Aorta (tissue), 5 donors: ENCODE data around the gene MYOD1. TPM values are rescaled to one million over a fixed set of nuclear protein-coding genes. Genes with fewer than 3 reads are reported as not detected.

Experiments
- ATAC-seq: fragments of 200-7000 bp; cut with Tn5 transposase; one replicate; pipeline ENCODE4 v1.9.1; 2022; ENCODE audit warnings: moderate library complexity; ENCODE audit not compliant: low FRiP score
- DNase-seq, 2 donors: peaks; one replicate each; pipeline ENCODE4 v3.0.0-alpha.2; 2020
- H3K27ac ChIP-seq, 2 donors: one replicate each; pipeline ENCODE4 v1.5.1; 2013; ENCODE audit warnings: low read length in 2 of 2, mild to moderate bottlenecking in 2 of 2, moderate library complexity in 2 of 2, control low read depth in 1 of 2, inconsistent platforms in 1 of 2, low read depth in 1 of 2
- H3K27me3 ChIP-seq, 2 donors: one replicate each; pipeline ENCODE4 v1.6.1; 2013; ENCODE audit warnings: control low read depth in 1 of 2, low read length in 1 of 2, mild to moderate bottlenecking in 1 of 2, moderate library complexity in 1 of 2; ENCODE audit not compliant: insufficient read depth in 2 of 2, control insufficient read depth in 1 of 2
- H3K36me3 ChIP-seq, 2 donors: one replicate each; pipeline ENCODE4 v1.6.1; 2013; ENCODE audit warnings: control low read depth in 1 of 2, low read length in 1 of 2, mild to moderate bottlenecking in 1 of 2; ENCODE audit not compliant: insufficient read depth in 2 of 2, control insufficient read depth in 1 of 2
- H3K4me1 ChIP-seq, 2 donors: one replicate each; pipeline ENCODE4 v1.6.1; 2013; ENCODE audit warnings: low read length in 2 of 2, control low read depth in 1 of 2, mild to moderate bottlenecking in 1 of 2, moderate library complexity in 1 of 2; ENCODE audit not compliant: insufficient read depth in 2 of 2, control insufficient read depth in 1 of 2
- H3K4me3 ChIP-seq, 2 donors: one replicate each; pipeline ENCODE4 v1.5.1; 2013; ENCODE audit warnings: low read length in 2 of 2, control low read depth in 1 of 2, mild to moderate bottlenecking in 1 of 2
- H3K9me3 ChIP-seq: one replicate; pipeline ENCODE4 v1.6.1; 2013; ENCODE audit warnings: mild to moderate bottlenecking, low read length; ENCODE audit not compliant: control insufficient read depth
- WGBS, 2 donors: extraction: QIAGEN DNeasy Blood & Tissue Kit; methylation state at CpG; one replicate each; pipeline ENCODE4 v1.1.7; 2013; 5-methylcytosine and 5-hydroxymethylcytosine counted together
- intact Hi-C, 2 donors: fragments of 100-400 bp; cut with DNase I; formaldehyde crosslinking; loops; one replicate each; pipeline versions ENCODE4 v1.14.2 to v1.15.0; 2022
- polyA plus RNA-seq, 2 donors: library from polyadenylated mRNA; stranded (reverse); fragments of 200-250 nt; gene quantifications; one replicate each; pipeline ENCODE4 v1.2.3, GENCODE V29; 2013
- total RNA-seq, 2 donors: library from RNA; stranded (reverse); fragmentation: NEBNext Ultra II Directional; extraction: Animal tissue kit (Norgen Biotek cat#: 25700); gene quantifications; one replicate each; pipeline ENCODE4 v1.2.1, GENCODE V29; 2021
- donor health status: healthy with polysubstance abuse.
- donor health status: Bipolar disorder and iron deficiency.
- donor health status: DM: no; HTN: no; CAD: no.
- donor health status: DM: no; HTN: no; CAD: no.
- donor health status: DM: yes; HTN: yes; CAD: no.

MYOD1 gene
- total and polyA plus RNA-seq, 4 donors = not detected

DNA sequence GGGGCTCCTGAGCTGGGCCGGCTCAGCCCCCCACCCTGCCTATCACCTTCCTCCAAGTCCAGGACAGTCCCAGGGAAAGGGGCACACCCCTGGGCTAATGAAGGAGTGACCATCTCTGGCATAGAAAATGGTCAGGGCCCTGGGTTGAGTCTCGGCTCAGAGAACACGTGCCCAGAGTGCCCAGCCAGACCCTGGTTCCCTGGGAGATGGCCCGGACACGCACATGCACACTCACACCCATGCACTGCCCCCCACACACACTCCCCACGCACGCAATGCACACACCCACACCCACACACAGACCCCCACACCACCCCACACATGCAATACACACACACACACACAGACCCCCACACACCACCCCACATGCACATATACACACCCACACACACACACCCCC, 43.9 kb downstream of the MYOD1 start:
- no peaks in the 10 kb centered on the region for H3K4me1 ChIP-seq
- ATAC-seq = no peak
- H3K27me3 ChIP-seq = no peaks in the 10 kb centered on the region
- intact Hi-C loops = loop anchor here in 1 of 2 donors (10.0 kb wide), 1 partner anchor 212 kb away; no protein-coding TSS in a partner anchor
- no peak overlapping the region for H3K4me3 ChIP-seq
- no peaks in the 10 kb centered on the region for H3K36me3 ChIP-seq
- no peak overlapping the region for H3K27ac ChIP-seq
- WGBS, 2 donors = 83 to 85% methylated on average over 7 of the region's 7 CpGs
- no peaks in the 10 kb centered on the region for H3K9me3 ChIP-seq
- DNase-seq = no peak

DNA sequence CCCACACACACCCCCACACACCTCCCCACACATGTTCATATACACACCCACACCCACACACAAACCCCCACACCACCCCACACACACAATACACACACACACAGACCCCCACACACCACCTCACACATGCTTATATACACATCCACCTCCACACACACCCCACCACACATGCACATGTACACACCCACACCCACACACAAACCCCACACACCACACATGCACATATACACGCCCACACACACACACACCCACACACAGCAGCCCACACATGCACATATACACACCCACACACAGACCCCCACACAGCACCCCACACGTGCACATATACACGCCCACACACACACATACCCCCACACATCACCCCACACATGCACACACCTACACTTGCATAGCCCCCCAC, 44.3 kb downstream of the MYOD1 start:
- ATAC-seq (no peak), DNase-seq (no peak)
- Histone ChIP-seq H3K4me3 (no peak overlapping the region), H3K9me3 (no peaks in the 10 kb centered on the region), H3K27ac (no peak overlapping the region), H3K4me1 (no peaks in the 10 kb centered on the region), H3K27me3 (no peaks in the 10 kb centered on the region), H3K36me3 (no peaks in the 10 kb centered on the region)
- intact Hi-C loops = loop anchor here in 1 of 2 donors (10.0 kb wide), 1 partner anchor 211 kb away; no protein-coding TSS in a partner anchor
- WGBS, 2 donors = 60 to 62% methylated on average over 3 of the region's 3 CpGs

DNA sequence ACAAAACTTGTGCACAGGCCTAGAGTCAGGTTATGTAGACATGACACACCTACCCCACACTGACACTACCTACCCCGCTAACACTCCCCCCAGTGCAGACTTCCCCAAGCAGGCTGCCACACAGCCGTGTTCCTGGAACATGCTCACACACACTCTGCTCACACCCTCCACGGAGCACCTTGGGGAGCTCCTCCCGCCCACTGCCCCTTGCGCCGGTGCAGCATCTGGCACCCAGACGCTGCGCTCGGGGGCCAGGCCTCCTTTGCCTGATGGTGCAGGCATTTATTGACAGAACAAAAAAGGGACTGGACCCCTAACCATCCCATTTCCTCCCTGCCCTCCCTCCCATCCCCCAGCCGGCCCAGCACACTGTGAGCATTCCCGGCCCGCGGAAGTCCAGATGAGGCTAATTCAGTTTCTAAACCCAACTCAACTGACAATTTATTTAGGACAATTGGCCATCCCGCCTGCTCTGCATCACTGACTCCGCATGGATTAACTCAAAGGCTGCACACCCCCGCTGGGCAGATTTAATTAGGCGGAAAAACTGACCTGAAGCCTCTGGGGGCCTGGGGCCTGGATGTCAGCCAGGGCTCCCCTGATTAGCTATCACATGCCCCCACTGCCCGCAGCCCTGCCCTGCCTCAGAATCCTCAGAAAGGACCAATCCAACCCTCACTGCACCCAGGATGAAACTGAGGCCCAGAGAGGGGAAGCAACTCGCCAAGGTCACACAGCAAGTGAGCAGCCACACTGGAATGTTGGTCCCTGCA, 45.3 kb downstream of the MYOD1 start:
- no peak overlapping the region for H3K4me3 ChIP-seq
- no peak for ATAC-seq
- H3K9me3 ChIP-seq = no peaks in the 10 kb centered on the region
- H3K4me1 ChIP-seq = no peaks in the 10 kb centered on the region
- intact Hi-C loops = loop anchor here in 1 of 2 donors (10.0 kb wide), 1 partner anchor 210 kb away; no protein-coding TSS in a partner anchor
- H3K27me3 ChIP-seq = no peaks in the 10 kb centered on the region
- DNase-seq = no peak
- no peaks in the 10 kb centered on the region for H3K36me3 ChIP-seq
- no peak overlapping the region for H3K27ac ChIP-seq
- 70 to 72% methylated on average over 19 of the region's 19 CpGs for WGBS, 2 donors

DNA sequence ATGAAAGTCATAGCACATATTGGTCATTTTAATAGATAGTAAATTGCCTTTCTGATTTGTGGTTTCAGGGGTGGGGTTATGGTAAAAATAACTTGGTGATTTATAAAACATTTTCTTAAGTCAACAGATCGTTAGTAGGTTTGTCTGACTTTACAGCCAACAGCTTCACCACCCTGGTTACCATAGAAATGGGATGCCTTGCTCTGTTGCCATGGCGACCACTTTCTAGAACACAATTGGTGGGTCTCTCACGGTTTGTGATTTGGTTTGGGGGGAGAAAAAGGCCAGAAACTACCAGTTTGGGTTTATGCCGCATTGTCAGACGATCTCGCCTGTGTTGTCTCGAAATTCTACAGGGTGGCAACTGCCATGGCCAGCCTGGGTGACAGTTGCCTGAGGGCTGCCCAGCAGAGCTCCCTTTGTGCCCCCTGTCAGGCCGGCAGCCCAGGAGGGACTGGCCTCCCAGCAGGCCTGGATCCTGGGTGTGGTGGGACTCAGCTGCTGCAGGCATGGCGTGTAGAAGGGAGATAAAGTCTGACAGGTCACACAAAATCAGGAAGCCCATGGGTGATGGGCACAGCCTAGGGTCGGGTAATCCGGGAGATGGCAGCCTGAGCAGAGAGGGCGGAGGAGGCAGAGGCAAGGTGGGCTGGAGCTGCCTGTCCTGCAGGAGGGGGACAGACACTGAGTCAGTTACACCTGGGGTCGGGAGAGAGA, 46.1 kb downstream of the MYOD1 start:
- WGBS, 2 donors = 84 to 87% methylated on average over 13 of the region's 13 CpGs
- H3K27ac ChIP-seq = no peak overlapping the region
- no peak overlapping the region for H3K4me3 ChIP-seq
- H3K27me3 ChIP-seq = no peaks in the 10 kb centered on the region
- H3K9me3 ChIP-seq = no peaks in the 10 kb centered on the region
- DNase-seq = peak in 1 of 2 donors; percentile 41
- H3K4me1 ChIP-seq = no peaks in the 10 kb centered on the region
- H3K36me3 ChIP-seq = no peaks in the 10 kb centered on the region
- intact Hi-C loops = loop anchor here in 1 of 2 donors (10.0 kb wide), 1 partner anchor 209 kb away; no protein-coding TSS in a partner anchor
- ATAC-seq = no peak

GRCh38 chr11:17766073-17766359, 46.6 kb downstream of the MYOD1 start:
- no peak overlapping the region for H3K4me3 ChIP-seq
- peak in 1 of 2 donors; percentile 34 for DNase-seq
- no peaks in the 10 kb centered on the region for H3K9me3 ChIP-seq
- no peaks in the 10 kb centered on the region for H3K4me1 ChIP-seq
- 92 to 94% methylated on average over 8 of the region's 8 CpGs for WGBS, 2 donors
- ATAC-seq = no peak
- intact Hi-C loops = loop anchor here in 1 of 2 donors (10.0 kb wide), 1 partner anchor 209 kb away; no protein-coding TSS in a partner anchor
- no peaks in the 10 kb centered on the region for H3K36me3 ChIP-seq
- H3K27me3 ChIP-seq = no peaks in the 10 kb centered on the region
- H3K27ac ChIP-seq = no peak overlapping the region

- intact Hi-C loops = loop anchor here in 1 of 2 donors (10.0 kb wide), 1 partner anchor 208 kb away; no protein-coding TSS in a partner anchor
- no peaks in the 10 kb centered on the region for H3K27me3 ChIP-seq
- no peaks in the 10 kb centered on the region for H3K36me3 ChIP-seq
- ATAC-seq = no peak
- WGBS, 2 donors = 80 to 92% methylated on average over 5 of the region's 5 CpGs
- no peaks in the 10 kb centered on the region for H3K9me3 ChIP-seq
- no peak overlapping the region for H3K4me3 ChIP-seq
- H3K4me1 ChIP-seq = no peaks in the 10 kb centered on the region
- DNase-seq = peak in 1 of 2 donors; percentile 41
- H3K27ac ChIP-seq = no peak overlapping the region
These were observed 47.2 kb downstream of the MYOD1 start for GRCh38 chr11:17766590-17766989.

GRCh38 chr11:17767301-17767885, 48.0 kb downstream of the MYOD1 start:
- no peaks in the 10 kb centered on the region for H3K27me3 ChIP-seq
- WGBS, 2 donors = 94 to 98% methylated on average over 7 of the region's 7 CpGs
- no peaks in the 10 kb centered on the region for H3K4me1 ChIP-seq
- no peak overlapping the region for H3K4me3 ChIP-seq
- no peak for ATAC-seq
- DNase-seq = peak in 1 of 2 donors; percentile 23
- intact Hi-C loops = loop anchor here in 1 of 2 donors (10.0 kb wide), 1 partner anchor 207 kb away; no protein-coding TSS in a partner anchor
- H3K9me3 ChIP-seq = no peaks in the 10 kb centered on the region
- H3K27ac ChIP-seq = no peak overlapping the region
- no peaks in the 10 kb centered on the region for H3K36me3 ChIP-seq

GRCh38 chr11:17767914-17768313, 48.5 kb downstream of the MYOD1 start:
- WGBS, 2 donors = 94 to 100% methylated on average over 2 of the region's 2 CpGs
- H3K27ac ChIP-seq = no peak overlapping the region
- peak in 1 of 2 donors; percentile 51 for DNase-seq
- H3K4me3 ChIP-seq = no peak overlapping the region
- ATAC-seq = no peak
- no peaks in the 10 kb centered on the region for H3K36me3 ChIP-seq
- intact Hi-C loops = loop anchor here in 1 of 2 donors (10.0 kb wide), 1 partner anchor 207 kb away; no protein-coding TSS in a partner anchor
- no peaks in the 10 kb centered on the region for H3K9me3 ChIP-seq
- no peaks in the 10 kb centered on the region for H3K4me1 ChIP-seq
- H3K27me3 ChIP-seq = no peaks in the 10 kb centered on the region
